ENCODE data around the gene MYBPH.

GRCh38 chr1:203169770-203170520 lies 5.7 kb downstream of the MYBPH start:
- no peak for TF ChIP-seq CTCF (IDR thresholded peaks at IDR 0.05)
- no peak for TF ChIP-seq POLR2A (IDR thresholded peaks at IDR 0.05)
- no peak for TF ChIP-seq EP300 (IDR thresholded peaks at IDR 0.05)
